Measurements from ENCODE around the gene SAFB2.

- TF ChIP-seq, protein P1, sequence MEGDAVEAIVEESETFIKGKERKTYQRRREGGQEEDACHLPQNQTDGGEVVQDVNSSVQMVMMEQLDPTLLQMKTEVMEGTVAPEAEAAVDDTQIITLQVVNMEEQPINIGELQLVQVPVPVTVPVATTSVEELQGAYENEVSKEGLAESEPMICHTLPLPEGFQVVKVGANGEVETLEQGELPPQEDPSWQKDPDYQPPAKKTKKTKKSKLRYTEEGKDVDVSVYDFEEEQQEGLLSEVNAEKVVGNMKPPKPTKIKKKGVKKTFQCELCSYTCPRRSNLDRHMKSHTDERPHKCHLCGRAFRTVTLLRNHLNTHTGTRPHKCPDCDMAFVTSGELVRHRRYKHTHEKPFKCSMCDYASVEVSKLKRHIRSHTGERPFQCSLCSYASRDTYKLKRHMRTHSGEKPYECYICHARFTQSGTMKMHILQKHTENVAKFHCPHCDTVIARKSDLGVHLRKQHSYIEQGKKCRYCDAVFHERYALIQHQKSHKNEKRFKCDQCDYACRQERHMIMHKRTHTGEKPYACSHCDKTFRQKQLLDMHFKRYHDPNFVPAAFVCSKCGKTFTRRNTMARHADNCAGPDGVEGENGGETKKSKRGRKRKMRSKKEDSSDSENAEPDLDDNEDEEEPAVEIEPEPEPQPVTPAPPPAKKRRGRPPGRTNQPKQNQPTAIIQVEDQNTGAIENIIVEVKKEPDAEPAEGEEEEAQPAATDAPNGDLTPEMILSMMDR (IDR thresholded peaks at IDR 0.05): no peak
- no peak for TF ChIP-seq POLR2A (IDR thresholded peaks at IDR 0.05)
Observed at GRCh38 chr19:5557691-5558090, 64.9 kb downstream of the SAFB2 start.
